SK-N-MC (cell line): ENCODE measurements around the gene MRGPRX2.

Experiments used
- EZH2 ChIP-seq: fragments of 200-600 bp; sonication (generic); IDR thresholded peaks from one replicate; pipeline ENCODE4 v1.6.1; 2017; ENCODE audit warnings: antibody characterized with exemption
- POLR2AphosphoS5 ChIP-seq: IDR thresholded peaks from 2 replicates; pipeline ENCODE4 v1.6.1; 2012; ENCODE audit warnings: mild to moderate bottlenecking, low read depth, low read length, borderline replicate concordance

DNA sequence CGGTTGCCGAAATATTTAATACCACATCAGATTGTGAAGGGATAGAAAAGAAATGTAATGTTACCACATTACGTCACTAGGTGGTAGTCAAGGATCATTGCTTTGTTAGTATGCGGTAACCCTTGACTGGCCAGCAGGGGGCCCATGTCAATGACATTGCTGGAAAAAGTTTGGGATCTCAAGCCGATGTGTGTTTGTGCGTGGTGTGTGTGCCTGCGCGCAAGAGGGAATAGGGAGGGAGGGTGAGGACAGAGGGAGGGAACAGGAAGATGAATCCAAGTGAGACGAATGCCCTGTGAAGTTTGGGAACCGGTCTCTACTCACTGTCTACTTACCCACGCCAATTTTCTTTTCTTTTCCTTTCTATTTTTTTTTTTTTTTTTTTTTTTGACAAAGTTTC lies 10.7 kb upstream of the MRGPRX2 start:
- TF ChIP-seq EZH2 (no peak), POLR2AphosphoS5 (no peak)
